SK-MEL-5 (cell line): ENCODE results near the gene NHERF2. TPM values are rescaled to one million over a fixed set of nuclear protein-coding genes. Genes with fewer than 3 reads are reported as not detected.
"Not testable (repeated sequence)": the region's sequence is repeated elsewhere in the genome, so short reads cannot be mapped to it uniquely, and the experiment has no call there.

Experiments used
- DNase-seq: peaks from one replicate; pipeline ENCODE4 v3.0.0-alpha.2; 2016; ENCODE audit warnings: low read depth, low spot score
- in situ Hi-C: cut with HindIII; loops from 2 replicates; pipeline ENCODE4 v1.10.0; 2016; ENCODE audit warnings: low sequenced_read_pairs, high pct_unique_total_duplicates, low pct_unique_long_range_greater_than_20kb
- total RNA-seq: library from RNA; depleted of rRNA; stranded (reverse); fragments of >200 nt; shearing (Covaris generic); gene quantifications from 2 replicates; pipeline ENCODE4 v1.2.3, GENCODE V29; 2014

NHERF2 gene
- total RNA-seq, 1 experiment from 2014 or later: 9.3 TPM

- DNase-seq: peak; percentile 4
- in situ Hi-C loops: no loop called here
Measured at GRCh38 chr16:2033057-2033908, 6.6 kb downstream of the NHERF2 start.

GRCh38 chr16:2033909-2034695 is 7.4 kb downstream of the NHERF2 start:
- in situ Hi-C loops, DNase-seq: not testable (repeated sequence)

GRCh38 chr16:2034696-2035430 is 8.2 kb downstream of the NHERF2 start:
- in situ Hi-C loops: no loop called here
- DNase-seq: no peak

GRCh38 chr16:2035431-2036199 is 8.9 kb downstream of the NHERF2 start:
- DNase-seq: no peak
- in situ Hi-C loops: no loop called here

- in situ Hi-C loops: no loop called here
- no peak for DNase-seq
Measured at GRCh38 chr16:2036200-2036966, 9.7 kb downstream of the NHERF2 start.

GRCh38 chr16:2037115-2037514 is 10.4 kb downstream of the NHERF2 start:
- no peak for DNase-seq
- in situ Hi-C loops: no loop called here

GRCh38 chr16:2037647-2038381 is 11.1 kb downstream of the NHERF2 start:
- DNase-seq: no peak
- in situ Hi-C loops: no loop called here

GRCh38 chr16:2038382-2039231 is 11.9 kb downstream of the NHERF2 start:
- no peak for DNase-seq
- in situ Hi-C loops: no loop called here

- no peak for DNase-seq
- in situ Hi-C loops: no loop called here
Measured at GRCh38 chr16:2039274-2040031, 12.8 kb downstream of the NHERF2 start.

- in situ Hi-C loops: no loop called here
- no peak for DNase-seq
Measured at GRCh38 chr16:2040041-2040786, 13.5 kb downstream of the NHERF2 start.

- in situ Hi-C loops: no loop called here
- no peak for DNase-seq
Measured at GRCh38 chr16:2040787-2041522, 14.3 kb downstream of the NHERF2 start.

GRCh38 chr16:2042171-2042985 is 15.7 kb downstream of the NHERF2 start:
- no peak for DNase-seq
- in situ Hi-C loops: no loop called here
